Measurements from ENCODE around the gene FLVCR2. TPM values are rescaled to one million over a fixed set of nuclear protein-coding genes. Genes with fewer than 3 reads are reported as not detected.

FLVCR2 gene
- total RNA-seq, 2 experiments from 2014 or later, result 0.71 to 2.3 TPM

DNA sequence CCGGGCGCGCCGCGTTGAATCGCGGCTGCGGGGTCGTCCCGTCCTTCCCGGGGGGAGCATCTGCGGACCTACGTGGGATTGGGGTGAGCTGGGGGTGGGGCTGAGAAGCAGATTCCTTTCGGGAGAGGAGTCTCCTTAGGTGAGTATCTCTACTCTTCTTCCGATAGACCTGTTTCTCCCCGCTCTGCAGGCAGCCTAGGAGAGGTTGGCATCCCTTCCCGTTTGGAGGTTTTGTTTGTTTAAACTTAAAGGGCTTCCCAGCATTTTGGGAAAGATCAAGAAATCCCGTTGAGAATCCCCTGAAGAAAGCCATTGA is 83.0 kb downstream of the FLVCR2 start:
- ChIA-PET CTCF (interaction anchor here (1.2 to 3.3 kb wide), 2 partner anchors 84 to 385 kb away, joined by 3 to 14 read pairs; no protein-coding TSS in a partner anchor), POLR2A (interaction anchor here (0.9 to 1.6 kb wide), 6 partner anchors 13 to 490 kb away, joined by 3 to 10 read pairs (median 4); partner anchors contain the start of genes BATF, FLVCR2, GPATCH2L and IFT43)
- no peak for ATAC-seq (ENCODE audit: poor library complexity)

DNA sequence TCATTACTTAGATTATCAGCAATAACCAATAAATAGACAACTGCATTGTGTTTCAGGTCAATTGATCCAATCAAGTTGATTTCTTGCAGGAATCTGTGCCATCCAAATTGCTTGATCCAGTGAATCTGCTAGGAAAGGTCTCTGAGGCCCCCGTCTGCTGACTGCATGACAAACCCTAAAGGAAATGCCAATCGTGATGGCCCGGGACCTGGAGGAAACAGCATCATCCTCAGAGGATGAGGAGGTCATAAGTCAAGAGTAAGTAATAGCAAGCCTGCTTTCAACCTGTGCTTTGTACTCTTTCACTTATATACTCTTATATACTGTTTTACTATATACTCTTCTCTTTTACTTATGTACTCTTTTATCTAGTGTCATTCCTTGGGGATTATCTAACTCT is 84.5 kb downstream of the FLVCR2 start:
- Histone ChIP-seq H3K4me1 (ENCODE audit: insufficient read depth, low read length) (peaks cover 16% of the 10 kb centered on the region), H3K27ac (ENCODE audit: low read depth in 1 of 2, low read length in 2 of 2) (no peak overlapping the region), H3K4me3 (ENCODE audit: low read length) (no peak overlapping the region), H3K9me3 (ENCODE audit: control insufficient read depth in 1 of 2, insufficient read depth in 1 of 2, low read length in 2 of 2) (no peaks in the 10 kb centered on the region), H3K27me3 (ENCODE audit: control insufficient read depth in 1 of 2, insufficient read depth in 2 of 2, low read length in 2 of 2) (no peaks in the 10 kb centered on the region), H3K36me3 (ENCODE audit: insufficient read depth, low read length) (peaks cover 28% of the 10 kb centered on the region)
- Mint-ChIP-seq H3K27ac (no peak overlapping the region), H3K4me1 (ENCODE audit: low read depth) (peaks cover 43% of the 10 kb centered on the region), H3K4me3 (peak overlapping the region; percentile 73), H3K9me3 (no peaks in the 10 kb centered on the region), H3K36me3 (ENCODE audit: low read depth) (peaks cover 43% of the 10 kb centered on the region), H3K27me3 (no peaks in the 10 kb centered on the region)
- no peak for ATAC-seq (ENCODE audit: poor library complexity)
- ChIA-PET POLR2A (no interaction called here), CTCF (interaction anchor here (0.8 to 1.0 kb wide), 2 partner anchors 46 to 85 kb away, joined by 3 read pairs; no protein-coding TSS in a partner anchor)
- intact Hi-C loops (cut with DNase I, micrococcal nuclease), result loop anchor here (5.0 to 10.0 kb wide), 2 partner anchors 536 to 948 kb away; partner anchors contain the start of genes AREL1 (in 1 of the 2), FCF1 (in 1 of the 2) and NEK9 (in 1 of the 2)
- TF ChIP-seq, protein P1, sequence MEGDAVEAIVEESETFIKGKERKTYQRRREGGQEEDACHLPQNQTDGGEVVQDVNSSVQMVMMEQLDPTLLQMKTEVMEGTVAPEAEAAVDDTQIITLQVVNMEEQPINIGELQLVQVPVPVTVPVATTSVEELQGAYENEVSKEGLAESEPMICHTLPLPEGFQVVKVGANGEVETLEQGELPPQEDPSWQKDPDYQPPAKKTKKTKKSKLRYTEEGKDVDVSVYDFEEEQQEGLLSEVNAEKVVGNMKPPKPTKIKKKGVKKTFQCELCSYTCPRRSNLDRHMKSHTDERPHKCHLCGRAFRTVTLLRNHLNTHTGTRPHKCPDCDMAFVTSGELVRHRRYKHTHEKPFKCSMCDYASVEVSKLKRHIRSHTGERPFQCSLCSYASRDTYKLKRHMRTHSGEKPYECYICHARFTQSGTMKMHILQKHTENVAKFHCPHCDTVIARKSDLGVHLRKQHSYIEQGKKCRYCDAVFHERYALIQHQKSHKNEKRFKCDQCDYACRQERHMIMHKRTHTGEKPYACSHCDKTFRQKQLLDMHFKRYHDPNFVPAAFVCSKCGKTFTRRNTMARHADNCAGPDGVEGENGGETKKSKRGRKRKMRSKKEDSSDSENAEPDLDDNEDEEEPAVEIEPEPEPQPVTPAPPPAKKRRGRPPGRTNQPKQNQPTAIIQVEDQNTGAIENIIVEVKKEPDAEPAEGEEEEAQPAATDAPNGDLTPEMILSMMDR (IDR thresholded peaks at IDR 0.05), result no peak
- DNase-seq, result no peak

More for the DNA sequence above, 83.0 kb downstream of the FLVCR2 start:
- Histone ChIP-seq H3K9me3 (ENCODE audit: control insufficient read depth in 1 of 2, insufficient read depth in 1 of 2, low read length in 2 of 2) (no peaks in the 10 kb centered on the region), H3K4me1 (ENCODE audit: insufficient read depth, low read length) (peaks cover 16% of the 10 kb centered on the region), H3K4me3 (ENCODE audit: low read length) (peak overlapping the region; percentile 96), H3K36me3 (ENCODE audit: insufficient read depth, low read length) (peaks cover 37% of the 10 kb centered on the region), H3K27ac (ENCODE audit: low read depth in 1 of 2, low read length in 2 of 2) (peak overlapping the region; percentile 87 to 91), H3K27me3 (ENCODE audit: control insufficient read depth in 1 of 2, insufficient read depth in 2 of 2, low read length in 2 of 2) (no peaks in the 10 kb centered on the region)
- H3K4me1 Mint-ChIP-seq (ENCODE audit: low read depth), result peaks cover 47% of the 10 kb centered on the region
- H3K36me3 Mint-ChIP-seq (ENCODE audit: low read depth), result peaks cover 41% of the 10 kb centered on the region
- no peak for DNase-seq
- intact Hi-C loops (cut with DNase I, micrococcal nuclease), result loop anchor here (5.0 to 10.0 kb wide), 2 partner anchors 534 to 947 kb away; partner anchors contain the start of genes AREL1 (in 1 of the 2), FCF1 (in 1 of the 2) and NEK9 (in 1 of the 2)
- H3K9me3 Mint-ChIP-seq, result no peaks in the 10 kb centered on the region
- no peaks in the 10 kb centered on the region for H3K27me3 Mint-ChIP-seq
- TF ChIP-seq, protein P1 (IDR thresholded peaks at IDR 0.05), result no peak
- H3K27ac Mint-ChIP-seq, result peak overlapping the region; percentile 91
- peak overlapping the region; percentile 95 for H3K4me3 Mint-ChIP-seq

DNA sequence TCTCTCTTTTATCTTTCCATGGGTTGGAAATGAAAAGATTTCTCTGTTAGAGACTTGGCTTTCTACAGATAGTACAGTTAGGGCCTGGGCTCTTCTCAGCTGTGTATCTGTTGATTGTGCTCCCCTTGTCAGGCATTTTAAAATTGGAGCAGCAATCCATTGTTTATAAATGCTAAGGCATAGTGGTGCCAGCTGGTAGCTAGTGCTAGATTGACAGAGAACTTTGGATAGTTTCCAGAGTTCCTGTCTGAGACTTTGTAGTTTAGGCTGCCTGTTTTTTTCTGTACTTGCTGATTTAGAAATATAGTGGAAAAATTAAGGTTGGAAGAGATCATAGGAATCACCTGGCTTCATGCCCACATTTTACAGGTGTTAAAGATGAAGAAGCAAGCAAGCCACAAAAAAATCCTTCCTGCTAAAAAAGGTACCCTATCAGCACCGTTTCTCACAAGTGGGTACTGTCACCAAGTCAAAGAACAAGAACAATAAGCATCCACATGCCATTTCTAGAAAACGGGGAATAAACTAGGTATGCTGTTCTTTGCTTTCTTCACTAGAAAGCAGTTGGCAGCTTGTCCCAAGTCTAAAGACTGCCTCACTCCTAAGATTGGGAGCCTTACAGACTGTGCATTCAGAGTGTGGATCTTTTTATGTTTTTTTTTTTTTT is 88.8 kb downstream of the FLVCR2 start:
- intact Hi-C loops (cut with DNase I, micrococcal nuclease), result loop anchor here in 1 of 2 experiments (10.0 kb wide), 1 partner anchor 952 kb away; the partner anchor contains the start of genes AREL1 and FCF1
- Histone ChIP-seq H3K9me3 (ENCODE audit: control insufficient read depth in 1 of 2, insufficient read depth in 1 of 2, low read length in 2 of 2) (no peaks in the 10 kb centered on the region), H3K4me1 (ENCODE audit: insufficient read depth, low read length) (peaks cover 5% of the 10 kb centered on the region), H3K27ac (ENCODE audit: low read depth in 1 of 2, low read length in 2 of 2) (no peak overlapping the region), H3K4me3 (ENCODE audit: low read length) (no peak overlapping the region), H3K27me3 (ENCODE audit: control insufficient read depth in 1 of 2, insufficient read depth in 2 of 2, low read length in 2 of 2) (no peaks in the 10 kb centered on the region), H3K36me3 (ENCODE audit: insufficient read depth, low read length) (peaks cover 38% of the 10 kb centered on the region)
- Mint-ChIP-seq H3K27ac (no peak overlapping the region), H3K9me3 (no peaks in the 10 kb centered on the region), H3K36me3 (ENCODE audit: low read depth) (peaks cover 67% of the 10 kb centered on the region), H3K27me3 (no peaks in the 10 kb centered on the region), H3K4me1 (ENCODE audit: low read depth) (peaks cover 8% of the 10 kb centered on the region), H3K4me3 (no peak overlapping the region)
- no peak for DNase-seq
- POLR2A ChIA-PET, result no interaction called here
- TF ChIP-seq, protein P1 (IDR thresholded peaks at IDR 0.05), result no peak
- no peak for ATAC-seq (ENCODE audit: poor library complexity)
- CTCF ChIA-PET, result interaction anchor here (0.5 kb wide), 1 partner anchor 15 kb away, joined by 4 read pairs; no protein-coding TSS in a partner anchor
